Measurements from ENCODE around the gene DMD. TPM values are rescaled to one million over a fixed set of nuclear protein-coding genes. Genes with fewer than 3 reads are reported as not detected.
"Not testable (repeated sequence)": the region's sequence is repeated elsewhere in the genome, so short reads cannot be mapped to it uniquely, and the experiment has no call there.

DMD gene
- total and polyA plus RNA-seq, 8 donors, result 6.8 to 117 (median 44.2) TPM

DNA sequence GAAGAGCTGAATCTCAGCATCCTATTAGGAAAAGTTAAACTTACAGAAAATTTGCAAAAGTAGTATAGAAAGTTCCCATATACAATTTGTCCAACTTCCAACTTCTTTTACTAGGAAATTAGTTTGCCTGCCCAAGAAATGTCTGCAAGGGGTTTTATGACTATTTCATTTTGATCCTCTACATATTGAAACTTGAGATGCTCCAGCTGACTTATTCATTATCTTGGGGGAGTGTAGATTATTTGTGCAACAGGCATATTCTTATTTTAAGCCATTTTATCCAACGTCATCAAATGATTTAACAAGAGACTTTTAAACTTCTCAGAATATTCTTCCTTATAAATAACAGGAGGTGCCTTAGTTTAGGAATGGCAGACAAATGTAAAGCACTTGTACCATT lies 1822.4 kb downstream of the DMD start:
- Histone ChIP-seq H3K36me3 (no peaks in the 10 kb centered on the region), H3K9me3 (no peaks in the 10 kb centered on the region), H3K4me1 (no peaks in the 10 kb centered on the region), H3K27ac (no peak overlapping the region), H3K27me3 (no peaks in the 10 kb centered on the region), H3K4me3 (no peak overlapping the region)
- intact Hi-C loops (cut with DNase I; ENCODE audit: low total_unique reads), result no loop called here
- DNase-seq, result peak in 1 of 2 donors; percentile 4
- TF ChIP-seq POLR2A (IDR thresholded peaks at IDR 0.05) (no peak), CTCF (IDR thresholded peaks at IDR 0.05) (no peak), POLR2AphosphoS5 (IDR thresholded peaks at IDR 0.05) (no peak), EP300 (IDR thresholded peaks at IDR 0.05) (no peak)
- 59 to 84% (median 68%) methylated on average over 1 of the region's 1 CpG for WGBS, 5 donors

GRCh38 chrX:31384471-31384870 lies 1826.9 kb downstream of the DMD start:
- Histone ChIP-seq H3K4me3 (no peak overlapping the region), H3K4me1 (no peaks in the 10 kb centered on the region), H3K9me3 (no peaks in the 10 kb centered on the region), H3K36me3 (no peaks in the 10 kb centered on the region), H3K27ac (no peak overlapping the region), H3K27me3 (no peaks in the 10 kb centered on the region)
- intact Hi-C loops (cut with DNase I; ENCODE audit: low total_unique reads), result no loop called here
- TF ChIP-seq POLR2A (IDR thresholded peaks at IDR 0.05) (no peak), CTCF (IDR thresholded peaks at IDR 0.05) (no peak)
- DNase-seq, result no peak
- 87 to 100% (median 93%) methylated on average over 1 of the region's 1 CpG for WGBS, 5 donors

DNA sequence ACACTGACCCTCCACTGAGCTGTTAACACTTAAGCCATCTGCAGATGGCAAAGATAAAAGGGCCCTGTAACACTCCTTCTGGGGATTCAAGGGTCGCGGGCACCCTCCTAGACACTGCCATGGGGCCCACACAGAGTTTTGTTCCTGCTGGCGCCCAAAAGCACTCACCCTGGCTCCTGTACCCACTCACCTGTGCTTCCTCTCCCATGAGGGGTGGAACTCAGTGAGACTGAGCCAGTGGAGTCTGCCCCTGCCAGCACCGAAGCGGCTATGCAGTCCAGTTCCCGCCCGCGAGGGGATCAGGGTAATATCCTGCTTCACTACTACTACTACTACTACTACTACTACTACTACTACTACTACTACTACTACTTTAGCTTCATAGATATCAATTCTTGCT lies 1827.4 kb downstream of the DMD start:
- WGBS, 5 donors, result 89 to 100% (median 96%) methylated on average over 7 to 8 of the region's 8 CpGs
- no peak overlapping the region for H3K27ac ChIP-seq
- H3K4me3 ChIP-seq, result no peak overlapping the region
- intact Hi-C loops (cut with DNase I; ENCODE audit: low total_unique reads), result no loop called here
- TF ChIP-seq EP300 (IDR thresholded peaks at IDR 0.05) (no peak), CTCF (IDR thresholded peaks at IDR 0.05) (no peak), POLR2AphosphoS5 (IDR thresholded peaks at IDR 0.05) (no peak), POLR2A (IDR thresholded peaks at IDR 0.05) (no peak)
- no peaks in the 10 kb centered on the region for H3K27me3 ChIP-seq
- H3K4me1 ChIP-seq, result no peaks in the 10 kb centered on the region
- H3K36me3 ChIP-seq, result no peaks in the 10 kb centered on the region
- H3K9me3 ChIP-seq, result no peaks in the 10 kb centered on the region
- DNase-seq, result no peak

DNA sequence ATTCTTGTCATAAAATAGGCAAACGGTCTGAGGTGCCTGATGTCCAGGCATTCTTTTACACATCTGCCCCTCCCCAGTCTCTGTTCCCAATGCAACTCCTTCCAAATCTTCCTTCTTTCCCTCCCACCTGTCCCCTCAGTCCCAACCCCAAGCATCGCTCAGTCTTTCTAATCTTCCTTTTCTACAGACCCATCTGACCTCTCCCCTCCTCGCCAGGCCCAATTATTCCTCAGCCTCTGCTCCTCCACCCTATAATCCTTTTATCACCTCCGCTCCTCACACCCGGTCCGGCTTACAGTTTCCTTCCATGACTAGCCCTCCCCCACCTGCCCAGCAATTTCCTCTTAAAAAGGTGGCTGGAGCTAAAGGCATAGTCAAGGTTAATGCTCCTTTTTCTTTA lies 1832.4 kb downstream of the DMD start:
- intact Hi-C loops (cut with DNase I; ENCODE audit: low total_unique reads); H3K9me3 ChIP-seq; H3K27ac ChIP-seq; H3K36me3 ChIP-seq; DNase-seq; H3K27me3 ChIP-seq; H3K4me1 ChIP-seq; H3K4me3 ChIP-seq: not testable (repeated sequence)
- WGBS, 5 donors, result 76 to 84% (median 82%) methylated on average over 6 of the region's 6 CpGs

GRCh38 chrX:31377821-31378220 lies 1833.5 kb downstream of the DMD start:
- H3K4me1 ChIP-seq; DNase-seq; intact Hi-C loops (cut with DNase I; ENCODE audit: low total_unique reads); H3K27ac ChIP-seq; H3K9me3 ChIP-seq; H3K4me3 ChIP-seq; H3K27me3 ChIP-seq; H3K36me3 ChIP-seq: not testable (repeated sequence)
- WGBS, 5 donors, result 74 to 89% (median 83%) methylated on average over 2 to 8 of the region's 8 CpGs
